Gastrocnemius medialis (tissue), 4 donors: ENCODE results near the gene AKAP8L.

Experiments
- CTCF ChIP-seq, 5 experiments: fragments of 450-650 bp in 3 of 5; fragments of 200-600 bp in 2 of 5; sonication (generic) in 2 of 5; IDR thresholded peaks in 4 of 5; conservative IDR thresholded peaks in 1 of 5; 1 replicate in 4 of 5; 2 replicates in 1 of 5; pipeline ENCODE4 v1.5.1; 2016 to 2019; ENCODE audit warnings: antibody characterized with exemption in 5 of 5, mild to moderate bottlenecking in 3 of 5, moderate library complexity in 3 of 5
- POLR2A ChIP-seq, 2 donors: fragments of 450-650 bp; IDR thresholded peaks; one replicate each; pipeline ENCODE4 v1.6.1; 2017; ENCODE audit warnings: antibody characterized with exemption in 2 of 2, mild to moderate bottlenecking in 2 of 2, moderate library complexity in 2 of 2

- TF ChIP-seq CTCF (IDR thresholded peaks at IDR 0.05 in 4 of 5, conservative IDR thresholded peaks at IDR 0.05 in 1 of 5) (no peak), POLR2A (IDR thresholded peaks at IDR 0.05) (no peak)
Observed at GRCh38 chr19:15456441-15456840, 37.7 kb upstream of the AKAP8L start.
